ENCODE results near the gene GNG2.

- TF ChIP-seq EZH2phosphoT487 (IDR thresholded peaks at IDR 0.05; ENCODE audit: low read depth, severe bottlenecking, unreplicated experiment) (no peak), CTCF (IDR thresholded peaks at IDR 0.05; ENCODE audit: poor library complexity) (no peak), EZH2 (IDR thresholded peaks at IDR 0.05; ENCODE audit: borderline replicate concordance) (no peak)
Measured at GRCh38 chr14:51824191-51824590, 36.2 kb upstream of the GNG2 start.

Measured in hepatocyte (in vitro differentiated cells).